Neural progenitor cell (in vitro differentiated cells): ENCODE measurements around the gene SBF1. TPM values are rescaled to one million over a fixed set of nuclear protein-coding genes. Genes with fewer than 3 reads are reported as not detected.
"Not testable (repeated sequence)": the region's sequence is repeated elsewhere in the genome, so short reads cannot be mapped to it uniquely, and the experiment has no call there.

ENCODE experiments used
- DNase-seq: peaks from one replicate; pipeline ENCODE4 v3.0.0-alpha.2; 2016; ENCODE audit warnings: low spot score
- H2AFZ ChIP-seq: fragments of 200-600 bp; sonication (generic); replicated peaks from 2 replicates; pipeline ENCODE4 v1.6.1; 2016; ENCODE audit warnings: antibody characterized with exemption
- H3F3A ChIP-seq: fragments of 200-600 bp; sonication (generic); 2 replicates; pipeline ENCODE4 v1.6.1; 2016; ENCODE audit warnings: antibody characterized with exemption, low read depth
- H3K27ac ChIP-seq: fragments of 200-600 bp; sonication (generic); 2 replicates; pipeline ENCODE4 v1.5.1; 2016; ENCODE audit warnings: mild to moderate bottlenecking
- H3K27me3 ChIP-seq: fragments of 200-600 bp; sonication (generic); 2 replicates; pipeline ENCODE4 v1.6.1; 2016; ENCODE audit warnings: mild to moderate bottlenecking, moderate library complexity
- H3K36me3 ChIP-seq: fragments of 200-600 bp; sonication (generic); 2 replicates; pipeline ENCODE4 v1.5.1; 2016
- H3K4me1 ChIP-seq: fragments of 200-600 bp; sonication (generic); 2 replicates; pipeline ENCODE4 v1.6.1; 2016; ENCODE audit warnings: mixed run types
- H3K4me2 ChIP-seq: fragments of 200-600 bp; sonication (generic); 2 replicates; pipeline ENCODE4 v1.6.1; 2016
- H3K4me3 ChIP-seq: fragments of 200-600 bp; sonication (generic); 2 replicates; pipeline ENCODE4 v1.5.1; 2016
- H3K79me2 ChIP-seq: fragments of 200-600 bp; sonication (generic); 2 replicates; pipeline ENCODE4 v1.6.1; 2016; ENCODE audit warnings: low read depth
- H3K9ac ChIP-seq: fragments of 200-600 bp; sonication (generic); 2 replicates; pipeline ENCODE4 v1.6.1; 2016
- H3K9me3 ChIP-seq: fragments of 200-600 bp; sonication (generic); 2 replicates; pipeline ENCODE4 v1.5.1; 2016; ENCODE audit warnings: low read depth
- H4K20me1 ChIP-seq: fragments of 200-600 bp; sonication (generic); 2 replicates; pipeline ENCODE4 v1.6.1; 2016; ENCODE audit warnings: low read depth
- H3K27ac Mint-ChIP-seq: 3 replicates; pipeline ENCODE4 v1.8.0; 2021; ENCODE audit warnings: mixed read lengths
- H3K27me3 Mint-ChIP-seq: 2 replicates; pipeline ENCODE4 v1.8.0; 2022; ENCODE audit warnings: low read depth, mild to moderate bottlenecking, inconsistent platforms, moderate library complexity, mixed read lengths; ENCODE audit not compliant: insufficient read depth
- H3K36me3 Mint-ChIP-seq: 3 replicates; pipeline ENCODE4 v1.8.0; 2021; ENCODE audit warnings: mixed read lengths
- H3K4me1 Mint-ChIP-seq: 3 replicates; pipeline ENCODE4 v1.8.0; 2021; ENCODE audit warnings: mixed read lengths
- H3K4me3 Mint-ChIP-seq: 3 replicates; pipeline ENCODE4 v1.8.0; 2021; ENCODE audit warnings: mild to moderate bottlenecking, moderate library complexity, mixed read lengths
- H3K9me3 Mint-ChIP-seq: 3 replicates; pipeline ENCODE4 v1.8.0; 2020; ENCODE audit warnings: mixed read lengths
- EZH2 ChIP-seq: fragments of 200-600 bp; sonication (generic); IDR thresholded peaks from 2 replicates; pipeline ENCODE4 v1.6.1; 2017; ENCODE audit warnings: antibody characterized with exemption, mild to moderate bottlenecking, moderate library complexity
- EZH2phosphoT487 ChIP-seq: fragments of 200-600 bp; sonication (generic); IDR thresholded peaks from 2 replicates; pipeline ENCODE4 v1.6.1; 2017; ENCODE audit warnings: antibody characterized with exemption
- total RNA-seq: library from RNA; depleted of rRNA; stranded (reverse); fragments of >200 nt; gene quantifications from 2 replicates; pipeline ENCODE4 v1.2.3, GENCODE V29; 2015; ENCODE audit warnings: low replicate concordance
- TF ChIP-seq, protein P1 (sequence below): fragments of 200-600 bp; sonication (generic); IDR thresholded peaks from 2 replicates; pipeline ENCODE4 v1.5.1; 2017; ENCODE audit warnings: antibody characterized with exemption, mild to moderate bottlenecking

SBF1 gene
- total RNA-seq, 1 donor from 2014 or later: 25.8 TPM

DNA sequence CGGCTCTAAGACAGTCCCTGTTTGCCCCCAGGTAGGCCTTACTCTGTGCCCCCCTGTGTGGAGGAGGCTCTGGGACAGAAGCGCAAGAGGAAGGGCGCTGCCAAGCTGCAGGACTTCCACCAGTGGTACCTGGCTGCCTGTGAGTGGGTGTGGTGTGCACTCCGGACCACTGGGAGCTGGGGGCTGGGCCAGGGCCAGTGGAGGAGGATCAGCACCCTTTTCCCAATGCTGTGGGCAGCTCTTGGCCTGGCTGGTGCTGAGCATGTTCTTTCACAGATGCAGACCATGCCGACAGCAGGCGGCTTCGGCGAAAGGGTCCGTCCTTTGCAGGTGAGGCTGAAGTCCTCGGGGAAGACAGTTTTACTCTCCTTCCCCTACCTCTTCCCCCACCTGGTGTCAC is 46.9 kb upstream of the SBF1 start:
- H3K4me3 Mint-ChIP-seq: no peak overlapping the region
- H3K9ac ChIP-seq: no peak overlapping the region

DNA sequence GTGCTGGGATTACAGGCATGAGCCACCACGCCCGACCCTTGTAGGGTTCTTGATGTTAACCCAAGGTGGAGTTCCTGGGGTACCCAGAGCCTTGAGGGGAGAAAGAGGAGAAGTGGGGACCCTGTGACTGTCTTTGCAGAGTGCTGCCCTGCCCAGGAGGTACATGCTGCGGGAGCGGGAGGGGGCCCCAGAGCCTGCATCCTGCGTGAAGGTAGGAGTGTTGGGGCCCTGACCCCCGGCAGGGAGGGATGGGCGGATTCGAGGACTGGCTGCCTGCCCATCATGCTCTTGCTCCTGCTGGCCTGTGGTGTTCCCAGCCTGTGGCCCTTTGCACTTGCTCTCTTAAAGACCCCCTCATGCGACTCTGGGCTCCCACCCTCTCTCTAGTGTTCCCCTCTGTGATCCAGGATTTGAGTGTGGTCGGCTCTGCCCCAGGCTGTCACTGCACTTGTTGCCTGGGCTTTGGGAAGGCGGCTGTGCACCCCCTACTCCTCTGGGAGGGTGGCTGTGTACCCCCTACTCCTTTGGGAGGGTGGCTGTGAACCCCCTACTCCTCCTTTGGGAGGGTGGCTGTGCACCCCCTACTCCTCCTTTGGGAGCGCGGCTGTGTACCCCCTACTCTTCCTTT is 46.1 kb upstream of the SBF1 start:
- no peak overlapping the region for H3K9ac ChIP-seq
- H3K79me2 ChIP-seq: peaks cover 22% of the 10 kb centered on the region
- TF ChIP-seq, protein P1, sequence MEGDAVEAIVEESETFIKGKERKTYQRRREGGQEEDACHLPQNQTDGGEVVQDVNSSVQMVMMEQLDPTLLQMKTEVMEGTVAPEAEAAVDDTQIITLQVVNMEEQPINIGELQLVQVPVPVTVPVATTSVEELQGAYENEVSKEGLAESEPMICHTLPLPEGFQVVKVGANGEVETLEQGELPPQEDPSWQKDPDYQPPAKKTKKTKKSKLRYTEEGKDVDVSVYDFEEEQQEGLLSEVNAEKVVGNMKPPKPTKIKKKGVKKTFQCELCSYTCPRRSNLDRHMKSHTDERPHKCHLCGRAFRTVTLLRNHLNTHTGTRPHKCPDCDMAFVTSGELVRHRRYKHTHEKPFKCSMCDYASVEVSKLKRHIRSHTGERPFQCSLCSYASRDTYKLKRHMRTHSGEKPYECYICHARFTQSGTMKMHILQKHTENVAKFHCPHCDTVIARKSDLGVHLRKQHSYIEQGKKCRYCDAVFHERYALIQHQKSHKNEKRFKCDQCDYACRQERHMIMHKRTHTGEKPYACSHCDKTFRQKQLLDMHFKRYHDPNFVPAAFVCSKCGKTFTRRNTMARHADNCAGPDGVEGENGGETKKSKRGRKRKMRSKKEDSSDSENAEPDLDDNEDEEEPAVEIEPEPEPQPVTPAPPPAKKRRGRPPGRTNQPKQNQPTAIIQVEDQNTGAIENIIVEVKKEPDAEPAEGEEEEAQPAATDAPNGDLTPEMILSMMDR: no peak
- TF ChIP-seq EZH2 (no peak), EZH2phosphoT487 (no peak)
- no peaks in the 10 kb centered on the region for H3K9me3 ChIP-seq
- no peaks in the 10 kb centered on the region for H3K4me1 ChIP-seq
- no peak overlapping the region for H3K4me3 Mint-ChIP-seq
- H4K20me1 ChIP-seq: peaks cover 16% of the 10 kb centered on the region
- H3K4me1 Mint-ChIP-seq: peaks cover 6% of the 10 kb centered on the region
- H3K36me3 Mint-ChIP-seq: peaks cover 11% of the 10 kb centered on the region
- no peak overlapping the region for H3K4me2 ChIP-seq
- H3K36me3 ChIP-seq: no peaks in the 10 kb centered on the region
- H3K27ac ChIP-seq: no peak overlapping the region
- H3K27me3 Mint-ChIP-seq: peaks cover 8% of the 10 kb centered on the region
- H3K27ac Mint-ChIP-seq: no peak overlapping the region
- no peaks in the 10 kb centered on the region for H3K27me3 ChIP-seq
- no peak for DNase-seq
- H3K9me3 Mint-ChIP-seq: no peaks in the 10 kb centered on the region
- H3K4me3 ChIP-seq: no peak overlapping the region
- H2AFZ ChIP-seq: no peak overlapping the region
- H3F3A ChIP-seq: peaks cover 10% of the 10 kb centered on the region

More for the DNA sequence above, 46.9 kb upstream of the SBF1 start:
- DNase-seq: no peak
- Mint-ChIP-seq H3K27ac (no peak overlapping the region), H3K4me1 (peaks cover 6% of the 10 kb centered on the region), H3K27me3 (peaks cover 9% of the 10 kb centered on the region), H3K36me3 (peaks cover 10% of the 10 kb centered on the region), H3K9me3 (no peaks in the 10 kb centered on the region)
- H3K36me3 ChIP-seq: no peaks in the 10 kb centered on the region
- H3K27ac ChIP-seq: no peak overlapping the region
- no peak overlapping the region for H3K4me2 ChIP-seq
- H3K4me3 ChIP-seq: no peak overlapping the region
- TF ChIP-seq EZH2phosphoT487: no peak
- TF ChIP-seq, protein P1: no peak
- TF ChIP-seq EZH2: no peak
- no peak overlapping the region for H2AFZ ChIP-seq
- peaks cover 15% of the 10 kb centered on the region for H3K79me2 ChIP-seq
- no peaks in the 10 kb centered on the region for H3K9me3 ChIP-seq
- peaks cover 22% of the 10 kb centered on the region for H4K20me1 ChIP-seq
- H3F3A ChIP-seq: peaks cover 18% of the 10 kb centered on the region
- H3K4me1 ChIP-seq: peaks cover 5% of the 10 kb centered on the region
- peaks cover 6% of the 10 kb centered on the region for H3K27me3 ChIP-seq

DNA sequence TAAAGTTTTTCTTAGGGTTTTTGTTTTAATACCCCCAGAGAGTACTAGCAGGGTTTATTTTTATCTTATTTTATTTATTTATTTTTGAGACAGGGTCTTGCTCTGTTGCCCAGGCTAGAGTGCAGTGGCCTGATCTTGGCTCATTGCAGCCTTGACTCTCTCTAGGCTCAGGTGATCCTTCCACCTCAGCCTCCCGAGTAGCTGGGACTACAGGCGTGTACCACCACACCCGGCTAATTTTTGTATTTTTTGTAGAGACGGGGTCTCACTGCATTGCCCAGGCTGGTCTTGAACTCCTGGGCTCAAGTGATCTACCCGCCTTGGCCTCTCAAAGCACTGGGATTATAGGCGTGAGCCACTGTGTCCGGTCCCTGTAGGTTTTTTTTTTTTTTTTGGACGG is 45.3 kb upstream of the SBF1 start:
- not testable (repeated sequence) for H3F3A ChIP-seq, H3K27ac Mint-ChIP-seq, H3K36me3 ChIP-seq, H3K4me1 Mint-ChIP-seq, H3K4me2 ChIP-seq, H2AFZ ChIP-seq, DNase-seq, H3K9me3 ChIP-seq, H3K4me3 ChIP-seq, H3K9ac ChIP-seq, H3K9me3 Mint-ChIP-seq, H3K27ac ChIP-seq, H3K4me3 Mint-ChIP-seq, H3K27me3 ChIP-seq, H3K4me1 ChIP-seq
- Mint-ChIP-seq H3K36me3 (peaks cover 15% of the 10 kb centered on the region), H3K27me3 (peaks cover 10% of the 10 kb centered on the region)
- peaks cover 27% of the 10 kb centered on the region for H3K79me2 ChIP-seq
- peaks cover 15% of the 10 kb centered on the region for H4K20me1 ChIP-seq

DNA sequence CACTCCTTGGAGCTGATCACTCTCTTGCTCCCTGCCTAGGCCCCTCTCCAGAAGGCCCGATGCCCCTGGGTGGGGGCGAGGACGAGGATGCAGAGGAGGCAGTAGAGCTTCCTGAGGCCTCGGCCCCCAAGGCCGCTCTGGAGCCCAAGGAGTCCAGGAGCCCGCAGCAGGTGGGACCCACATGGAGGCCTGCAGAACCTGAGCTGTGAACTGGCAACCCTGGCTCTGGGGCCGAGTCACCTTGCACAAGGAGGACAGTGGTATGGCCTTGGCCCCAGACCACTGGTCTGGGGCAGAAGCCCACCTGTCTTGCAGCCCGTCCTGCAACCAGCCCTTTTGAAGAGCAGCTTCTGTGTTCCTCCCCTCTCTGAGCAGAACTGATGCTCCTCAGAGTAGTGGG is 44.3 kb upstream of the SBF1 start:
- no peak overlapping the region for H3K9ac ChIP-seq
- H3K4me2 ChIP-seq: no peak overlapping the region
- H3K9me3 Mint-ChIP-seq: no peaks in the 10 kb centered on the region
- peaks cover 18% of the 10 kb centered on the region for H3K36me3 Mint-ChIP-seq
- H3K4me3 Mint-ChIP-seq: no peak overlapping the region
- no peak for DNase-seq
- H2AFZ ChIP-seq: no peak overlapping the region
- no peaks in the 10 kb centered on the region for H3K4me1 Mint-ChIP-seq
- H3K4me3 ChIP-seq: no peak overlapping the region
- H3K79me2 ChIP-seq: peaks cover 28% of the 10 kb centered on the region
- H3K36me3 ChIP-seq: no peaks in the 10 kb centered on the region
- peaks cover 1% of the 10 kb centered on the region for H3F3A ChIP-seq
- no peaks in the 10 kb centered on the region for H3K9me3 ChIP-seq
- TF ChIP-seq EZH2 (no peak), EZH2phosphoT487 (no peak)
- TF ChIP-seq, protein P1: no peak
- no peak overlapping the region for H3K27ac Mint-ChIP-seq
- H3K4me1 ChIP-seq: no peaks in the 10 kb centered on the region
- H4K20me1 ChIP-seq: peaks cover 6% of the 10 kb centered on the region
- no peak overlapping the region for H3K27ac ChIP-seq
- H3K27me3 Mint-ChIP-seq: peaks cover 6% of the 10 kb centered on the region
- H3K27me3 ChIP-seq: no peaks in the 10 kb centered on the region
